Right lobe of liver (tissue), 4 donors: ENCODE measurements around the gene GPC5.
"Not testable (repeated sequence)": the region's sequence is repeated elsewhere in the genome, so short reads cannot be mapped to it uniquely, and the experiment has no call there.

Experiments
- POLR2A ChIP-seq: fragments of 450-650 bp; IDR thresholded peaks from one replicate; pipeline ENCODE4 v1.6.1; 2017; ENCODE audit warnings: antibody characterized with exemption, mild to moderate bottlenecking
- TF ChIP-seq, protein P1 (sequence below), 4 donors: fragments of 200-600 bp in 3 of 4; fragments of 450-650 bp in 1 of 4; IDR thresholded peaks; one replicate each; pipeline versions ENCODE4 v1.5.1 to v1.8.0; 2016 to 2022; ENCODE audit warnings: antibody characterized with exemption in 4 of 4, mild to moderate bottlenecking in 2 of 4
- donor health status: DM: no; HTN: no; CAD: no.
- donor health status: DM: no; HTN: no; CAD: no.
- donor health status: DM: no; HTN: yes; CAD: no.

DNA sequence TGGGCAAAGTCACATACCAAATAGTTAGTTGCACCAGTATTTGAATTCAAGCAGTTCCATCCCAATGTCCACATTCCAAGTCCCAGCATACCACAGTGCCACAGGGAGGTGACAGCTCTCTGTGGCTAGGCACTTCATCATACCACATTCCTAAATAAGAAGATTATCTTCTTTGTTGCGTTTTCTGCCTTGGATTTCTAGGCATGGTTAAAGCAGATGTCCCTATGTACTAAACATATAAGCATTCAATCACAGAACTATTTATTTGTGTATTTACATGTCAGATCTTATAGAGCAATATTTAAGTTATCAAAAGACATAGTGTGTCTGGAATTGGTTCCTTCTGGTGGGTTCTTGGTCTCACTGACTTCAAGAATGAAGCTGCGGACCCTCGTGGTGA is 403.4 kb downstream of the GPC5 start:
- TF ChIP-seq, protein P1, sequence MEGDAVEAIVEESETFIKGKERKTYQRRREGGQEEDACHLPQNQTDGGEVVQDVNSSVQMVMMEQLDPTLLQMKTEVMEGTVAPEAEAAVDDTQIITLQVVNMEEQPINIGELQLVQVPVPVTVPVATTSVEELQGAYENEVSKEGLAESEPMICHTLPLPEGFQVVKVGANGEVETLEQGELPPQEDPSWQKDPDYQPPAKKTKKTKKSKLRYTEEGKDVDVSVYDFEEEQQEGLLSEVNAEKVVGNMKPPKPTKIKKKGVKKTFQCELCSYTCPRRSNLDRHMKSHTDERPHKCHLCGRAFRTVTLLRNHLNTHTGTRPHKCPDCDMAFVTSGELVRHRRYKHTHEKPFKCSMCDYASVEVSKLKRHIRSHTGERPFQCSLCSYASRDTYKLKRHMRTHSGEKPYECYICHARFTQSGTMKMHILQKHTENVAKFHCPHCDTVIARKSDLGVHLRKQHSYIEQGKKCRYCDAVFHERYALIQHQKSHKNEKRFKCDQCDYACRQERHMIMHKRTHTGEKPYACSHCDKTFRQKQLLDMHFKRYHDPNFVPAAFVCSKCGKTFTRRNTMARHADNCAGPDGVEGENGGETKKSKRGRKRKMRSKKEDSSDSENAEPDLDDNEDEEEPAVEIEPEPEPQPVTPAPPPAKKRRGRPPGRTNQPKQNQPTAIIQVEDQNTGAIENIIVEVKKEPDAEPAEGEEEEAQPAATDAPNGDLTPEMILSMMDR (IDR thresholded peaks at IDR 0.05) = not testable (repeated sequence)
- TF ChIP-seq POLR2A = not testable (repeated sequence)
